Measurements from ENCODE around the gene GDE1. TPM values are rescaled to one million over a fixed set of nuclear protein-coding genes. Genes with fewer than 3 reads are reported as not detected.

Gene GDE1
- total and polyA plus RNA-seq, 11 donors, result 53.3 to 134 (median 95.4) TPM

DNA sequence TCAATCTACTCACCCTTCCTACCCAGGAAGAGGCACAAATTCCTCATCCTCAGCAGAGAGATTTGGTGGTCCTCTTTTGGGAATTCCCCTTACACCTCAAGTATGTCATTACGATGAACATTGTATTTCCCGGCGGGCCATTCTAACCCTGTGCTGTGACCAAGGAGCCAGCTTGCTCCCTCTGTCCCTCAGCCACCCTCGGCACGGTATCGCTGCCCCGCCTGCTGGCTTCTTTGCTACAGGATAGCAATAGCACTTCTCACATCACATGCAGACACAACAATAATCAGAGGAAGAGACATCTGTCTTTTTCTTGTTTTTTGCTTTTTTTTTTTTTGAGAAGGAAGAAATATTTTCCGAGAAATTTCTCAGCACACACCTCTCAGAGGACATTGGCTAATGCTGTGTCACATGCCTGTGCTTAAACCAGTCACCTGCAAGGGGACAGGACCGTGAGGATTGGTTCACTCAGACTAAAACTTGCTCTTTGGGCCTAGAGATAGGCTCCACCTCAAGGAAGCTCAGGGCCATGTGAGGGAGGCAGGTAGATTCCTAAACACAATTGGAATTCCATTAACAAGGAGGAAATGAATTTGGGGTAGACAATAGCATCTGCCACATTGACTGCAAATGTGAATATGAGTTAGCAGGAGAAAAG, 63.0 kb downstream of the GDE1 start:
- peaks cover 0 to 9% (median 0%) of the 10 kb centered on the region in 9 donors for H3K27me3 ChIP-seq
- H3K4me3 ChIP-seq, result no peak overlapping the region
- no peaks in the 10 kb centered on the region for H3K9me3 ChIP-seq
- intact Hi-C loops (cut with DNase I), result no loop called here
- no peak for ATAC-seq
- no peak for TF ChIP-seq POLR2A (IDR thresholded peaks at IDR 0.05)
- TF ChIP-seq, protein P1, sequence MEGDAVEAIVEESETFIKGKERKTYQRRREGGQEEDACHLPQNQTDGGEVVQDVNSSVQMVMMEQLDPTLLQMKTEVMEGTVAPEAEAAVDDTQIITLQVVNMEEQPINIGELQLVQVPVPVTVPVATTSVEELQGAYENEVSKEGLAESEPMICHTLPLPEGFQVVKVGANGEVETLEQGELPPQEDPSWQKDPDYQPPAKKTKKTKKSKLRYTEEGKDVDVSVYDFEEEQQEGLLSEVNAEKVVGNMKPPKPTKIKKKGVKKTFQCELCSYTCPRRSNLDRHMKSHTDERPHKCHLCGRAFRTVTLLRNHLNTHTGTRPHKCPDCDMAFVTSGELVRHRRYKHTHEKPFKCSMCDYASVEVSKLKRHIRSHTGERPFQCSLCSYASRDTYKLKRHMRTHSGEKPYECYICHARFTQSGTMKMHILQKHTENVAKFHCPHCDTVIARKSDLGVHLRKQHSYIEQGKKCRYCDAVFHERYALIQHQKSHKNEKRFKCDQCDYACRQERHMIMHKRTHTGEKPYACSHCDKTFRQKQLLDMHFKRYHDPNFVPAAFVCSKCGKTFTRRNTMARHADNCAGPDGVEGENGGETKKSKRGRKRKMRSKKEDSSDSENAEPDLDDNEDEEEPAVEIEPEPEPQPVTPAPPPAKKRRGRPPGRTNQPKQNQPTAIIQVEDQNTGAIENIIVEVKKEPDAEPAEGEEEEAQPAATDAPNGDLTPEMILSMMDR (IDR thresholded peaks at IDR 0.05), result no peak
- no peaks in the 10 kb centered on the region for H3K36me3 ChIP-seq
- no peaks in the 10 kb centered on the region for H3K4me1 ChIP-seq
- no peak for DNase-seq
- WGBS, 4 donors, result 69 to 79% (median 76%) methylated on average over 9 of the region's 9 CpGs
- H3K27ac ChIP-seq, result no peak overlapping the region

Other genes starting within 250 kb of the GDE1 start
- gene CLEC19A, start 236.4 kb downstream of the GDE1 start, total RNA-seq, result not detected
- gene CLEC19A, start 236.4 kb downstream of the GDE1 start, polyA plus RNA-seq, result not detected
- 1 to 10 TPM in 1 of 9 donors, not detected in 8; 1.8 TPM for gene TMC5, start 104.2 kb downstream of the GDE1 start, total RNA-seq
- not detected for gene TMC5, start 104.2 kb downstream of the GDE1 start, polyA plus RNA-seq
- 10 to 100 TPM in 3 of 9 donors, 1 to 10 TPM in 6; 5.6 to 13.5 (median 8.7) TPM for gene CCP110, start 1.8 kb upstream of the GDE1 start, total RNA-seq
- 1 to 10 TPM; 3.1 to 5.3 TPM for gene CCP110, start 1.8 kb upstream of the GDE1 start, polyA plus RNA-seq
- gene VPS35L, start 33.6 kb upstream of the GDE1 start, total RNA-seq, result 10 to 100 TPM; 20.6 to 47.3 (median 27.0) TPM
- 10 to 100 TPM; 13.7 to 17.8 TPM for gene VPS35L, start 33.6 kb upstream of the GDE1 start, polyA plus RNA-seq
- gene KNOP1, start 196.1 kb upstream of the GDE1 start, total RNA-seq, result 10 to 100 TPM in 1 of 9 donors, 1 to 10 TPM in 8; 6.3 to 11.5 (median 7.9) TPM
- 10 to 100 TPM in 1 of 2 donors, 1 to 10 TPM in 1; 9.1 to 12.1 TPM for gene KNOP1, start 196.1 kb upstream of the GDE1 start, polyA plus RNA-seq
- 10 to 100 TPM in 3 of 9 donors, 1 to 10 TPM in 6; 5.7 to 17.4 (median 9.0) TPM for gene IQCK, start 196.2 kb upstream of the GDE1 start, total RNA-seq
- gene IQCK, start 196.2 kb upstream of the GDE1 start, polyA plus RNA-seq, result 1 to 10 TPM; 5.6 to 9.6 TPM